Activated effector memory CD4-positive, alpha-beta T cell treated with anti-CD3 and anti-CD28 coated beads, Interleukin-2, amount 50 U/mL, for 16 hours (primary cell): ENCODE data around the gene SLC6A5.

Experiments used
- DNase-seq: peaks from one replicate; pipeline ENCODE4 v3.0.0-alpha.2; 2020

The SLC6A5 gene

GRCh38 chr11:20627026-20627425 lies 27.6 kb downstream of the SLC6A5 start:
- no peak for DNase-seq

GRCh38 chr11:20627701-20628100 lies 28.3 kb downstream of the SLC6A5 start:
- no peak for DNase-seq

GRCh38 chr11:20631519-20632168 lies 32.2 kb downstream of the SLC6A5 start:
- no peak for DNase-seq

- DNase-seq, result no peak
Measured at GRCh38 chr11:20632169-20632532, 32.7 kb downstream of the SLC6A5 start.

GRCh38 chr11:20634044-20634443 lies 34.6 kb downstream of the SLC6A5 start:
- DNase-seq, result no peak

GRCh38 chr11:20634781-20635180 lies 35.4 kb downstream of the SLC6A5 start:
- DNase-seq, result no peak

- DNase-seq, result no peak
Measured at GRCh38 chr11:20638074-20638473, 38.7 kb downstream of the SLC6A5 start.

- no peak for DNase-seq
Measured at GRCh38 chr11:20639688-20640087, 40.3 kb downstream of the SLC6A5 start.

- no peak for DNase-seq
Measured at GRCh38 chr11:20640401-20640800, 41.0 kb downstream of the SLC6A5 start.

- DNase-seq, result no peak
Measured at GRCh38 chr11:20644360-20644759, 45.0 kb downstream of the SLC6A5 start.

GRCh38 chr11:20647976-20648565 lies 48.7 kb downstream of the SLC6A5 start:
- no peak for DNase-seq

GRCh38 chr11:20652150-20652806 lies 52.9 kb downstream of the SLC6A5 start:
- DNase-seq, result no peak

- no peak for DNase-seq
Measured at GRCh38 chr11:20654038-20654437, 54.6 kb downstream of the SLC6A5 start.

GRCh38 chr11:20656901-20657300 lies 57.5 kb downstream of the SLC6A5 start:
- DNase-seq, result no peak

- no peak for DNase-seq
Measured at GRCh38 chr11:20658135-20658534, 58.7 kb downstream of the SLC6A5 start.

GRCh38 chr11:20661445-20661844 lies 62.0 kb downstream of the SLC6A5 start:
- DNase-seq, result no peak

- DNase-seq, result no peak
Measured at GRCh38 chr11:20661850-20662249, 62.4 kb downstream of the SLC6A5 start.

- no peak for DNase-seq
Measured at GRCh38 chr11:20668131-20668809, 68.9 kb downstream of the SLC6A5 start.

GRCh38 chr11:20668844-20669819 lies 69.7 kb downstream of the SLC6A5 start, which contains the start of gene NELL1:
Gene NELL1, plus strand, starts transcription at chr11:20669586.
- DNase-seq, result no peak

- DNase-seq, result no peak
Measured at GRCh38 chr11:20669820-20670684, 70.6 kb downstream of the SLC6A5 start.

GRCh38 chr11:20670932-20671403 lies 71.6 kb downstream of the SLC6A5 start:
- DNase-seq, result no peak
